Neural progenitor cell (in vitro differentiated cells): ENCODE measurements around the gene KRT12. TPM values are rescaled to one million over a fixed set of nuclear protein-coding genes. Genes with fewer than 3 reads are reported as not detected.
A peak's percentile ranks its signal among the peaks of the same experiment; 100 is the strongest.

Experiments used
- DNase-seq: peaks from one replicate; pipeline ENCODE4 v3.0.0-alpha.2; 2016; ENCODE audit warnings: low spot score
- H2AFZ ChIP-seq: fragments of 200-600 bp; sonication (generic); replicated peaks from 2 replicates; pipeline ENCODE4 v1.6.1; 2016; ENCODE audit warnings: antibody characterized with exemption
- H3F3A ChIP-seq: fragments of 200-600 bp; sonication (generic); 2 replicates; pipeline ENCODE4 v1.6.1; 2016; ENCODE audit warnings: antibody characterized with exemption, low read depth
- H3K27ac ChIP-seq: fragments of 200-600 bp; sonication (generic); 2 replicates; pipeline ENCODE4 v1.5.1; 2016; ENCODE audit warnings: mild to moderate bottlenecking
- H3K27me3 ChIP-seq: fragments of 200-600 bp; sonication (generic); 2 replicates; pipeline ENCODE4 v1.6.1; 2016; ENCODE audit warnings: mild to moderate bottlenecking, moderate library complexity
- H3K36me3 ChIP-seq: fragments of 200-600 bp; sonication (generic); 2 replicates; pipeline ENCODE4 v1.5.1; 2016
- H3K4me1 ChIP-seq: fragments of 200-600 bp; sonication (generic); 2 replicates; pipeline ENCODE4 v1.6.1; 2016; ENCODE audit warnings: mixed run types
- H3K4me2 ChIP-seq: fragments of 200-600 bp; sonication (generic); 2 replicates; pipeline ENCODE4 v1.6.1; 2016
- H3K4me3 ChIP-seq: fragments of 200-600 bp; sonication (generic); 2 replicates; pipeline ENCODE4 v1.5.1; 2016
- H3K79me2 ChIP-seq: fragments of 200-600 bp; sonication (generic); 2 replicates; pipeline ENCODE4 v1.6.1; 2016; ENCODE audit warnings: low read depth
- H3K9ac ChIP-seq: fragments of 200-600 bp; sonication (generic); 2 replicates; pipeline ENCODE4 v1.6.1; 2016
- H3K9me3 ChIP-seq: fragments of 200-600 bp; sonication (generic); 2 replicates; pipeline ENCODE4 v1.5.1; 2016; ENCODE audit warnings: low read depth
- H4K20me1 ChIP-seq: fragments of 200-600 bp; sonication (generic); 2 replicates; pipeline ENCODE4 v1.6.1; 2016; ENCODE audit warnings: low read depth
- H3K27ac Mint-ChIP-seq: 3 replicates; pipeline ENCODE4 v1.8.0; 2021; ENCODE audit warnings: mixed read lengths
- H3K27me3 Mint-ChIP-seq: 2 replicates; pipeline ENCODE4 v1.8.0; 2022; ENCODE audit warnings: low read depth, mild to moderate bottlenecking, inconsistent platforms, moderate library complexity, mixed read lengths; ENCODE audit not compliant: insufficient read depth
- H3K36me3 Mint-ChIP-seq: 3 replicates; pipeline ENCODE4 v1.8.0; 2021; ENCODE audit warnings: mixed read lengths
- H3K4me1 Mint-ChIP-seq: 3 replicates; pipeline ENCODE4 v1.8.0; 2021; ENCODE audit warnings: mixed read lengths
- H3K4me3 Mint-ChIP-seq: 3 replicates; pipeline ENCODE4 v1.8.0; 2021; ENCODE audit warnings: mild to moderate bottlenecking, moderate library complexity, mixed read lengths
- H3K9me3 Mint-ChIP-seq: 3 replicates; pipeline ENCODE4 v1.8.0; 2020; ENCODE audit warnings: mixed read lengths
- CTCF ChIP-seq: fragments of 200-600 bp; sonication (generic); IDR thresholded peaks from 2 replicates; pipeline ENCODE4 v1.5.1; 2017; ENCODE audit warnings: antibody characterized with exemption, mild to moderate bottlenecking
- EZH2 ChIP-seq: fragments of 200-600 bp; sonication (generic); IDR thresholded peaks from 2 replicates; pipeline ENCODE4 v1.6.1; 2017; ENCODE audit warnings: antibody characterized with exemption, mild to moderate bottlenecking, moderate library complexity
- EZH2phosphoT487 ChIP-seq: fragments of 200-600 bp; sonication (generic); IDR thresholded peaks from 2 replicates; pipeline ENCODE4 v1.6.1; 2017; ENCODE audit warnings: antibody characterized with exemption
- total RNA-seq: library from RNA; depleted of rRNA; stranded (reverse); fragments of >200 nt; gene quantifications from 2 replicates; pipeline ENCODE4 v1.2.3, GENCODE V29; 2015; ENCODE audit warnings: low replicate concordance

Gene KRT12
- total RNA-seq, 1 donor from 2014 or later, result not detected

GRCh38 chr17:40901981-40902474, 35.0 kb upstream of the KRT12 start:
- no peak overlapping the region for H3K27ac Mint-ChIP-seq
- no peak for DNase-seq
- H3K4me2 ChIP-seq, result no peak overlapping the region
- H3K36me3 Mint-ChIP-seq, result no peaks in the 10 kb centered on the region
- H3K9me3 ChIP-seq, result no peaks in the 10 kb centered on the region
- H3K27me3 ChIP-seq, result no peaks in the 10 kb centered on the region
- H3K4me3 ChIP-seq, result no peak overlapping the region
- no peaks in the 10 kb centered on the region for H3K9me3 Mint-ChIP-seq
- no peaks in the 10 kb centered on the region for H4K20me1 ChIP-seq
- H3K4me1 ChIP-seq, result no peaks in the 10 kb centered on the region
- TF ChIP-seq EZH2phosphoT487 (no peak), EZH2 (no peak), CTCF (no peak)
- no peaks in the 10 kb centered on the region for H3K36me3 ChIP-seq
- no peaks in the 10 kb centered on the region for H3K4me1 Mint-ChIP-seq
- no peak overlapping the region for H2AFZ ChIP-seq
- no peaks in the 10 kb centered on the region for H3F3A ChIP-seq
- H3K27me3 Mint-ChIP-seq, result peaks cover 3% of the 10 kb centered on the region
- H3K79me2 ChIP-seq, result no peaks in the 10 kb centered on the region
- H3K4me3 Mint-ChIP-seq, result no peak overlapping the region
- no peak overlapping the region for H3K27ac ChIP-seq
- H3K9ac ChIP-seq, result no peak overlapping the region

GRCh38 chr17:40900809-40901356, 33.9 kb upstream of the KRT12 start:
- Mint-ChIP-seq H3K9me3 (no peaks in the 10 kb centered on the region), H3K4me1 (no peaks in the 10 kb centered on the region), H3K36me3 (no peaks in the 10 kb centered on the region)

GRCh38 chr17:40896916-40897455, 30.0 kb upstream of the KRT12 start:
- no peak for TF ChIP-seq EZH2
- no peak overlapping the region for H3K27ac Mint-ChIP-seq
- H3K4me1 Mint-ChIP-seq, result no peaks in the 10 kb centered on the region

More at GRCh38 chr17:40900809-40901356, 33.9 kb upstream of the KRT12 start:
- H3K9me3 ChIP-seq, result no peaks in the 10 kb centered on the region
- H3K79me2 ChIP-seq, result no peaks in the 10 kb centered on the region
- H3K36me3 ChIP-seq, result no peaks in the 10 kb centered on the region
- no peaks in the 10 kb centered on the region for H3K4me1 ChIP-seq
- H3K4me2 ChIP-seq, result no peak overlapping the region
- Mint-ChIP-seq H3K27ac (no peak overlapping the region), H3K27me3 (peaks cover 3% of the 10 kb centered on the region), H3K4me3 (no peak overlapping the region)
- no peak overlapping the region for H3K4me3 ChIP-seq
- TF ChIP-seq CTCF, result no peak
- no peak for TF ChIP-seq EZH2phosphoT487
- no peak for TF ChIP-seq EZH2
- no peaks in the 10 kb centered on the region for H3F3A ChIP-seq
- no peak overlapping the region for H3K9ac ChIP-seq
- H2AFZ ChIP-seq, result no peak overlapping the region
- no peak overlapping the region for H3K27ac ChIP-seq
- no peaks in the 10 kb centered on the region for H3K27me3 ChIP-seq
- no peak for DNase-seq
- H4K20me1 ChIP-seq, result no peaks in the 10 kb centered on the region

GRCh38 chr17:40895106-40895730, 28.2 kb upstream of the KRT12 start:
- Histone ChIP-seq H3K79me2 (no peaks in the 10 kb centered on the region), H3K4me3 (no peak overlapping the region), H3F3A (no peaks in the 10 kb centered on the region), H4K20me1 (no peaks in the 10 kb centered on the region), H3K9ac (no peak overlapping the region), H3K9me3 (no peaks in the 10 kb centered on the region), H3K4me1 (no peaks in the 10 kb centered on the region), H3K27me3 (no peaks in the 10 kb centered on the region), H3K27ac (no peak overlapping the region), H3K36me3 (no peaks in the 10 kb centered on the region), H2AFZ (peak overlapping the region; percentile 2), H3K4me2 (no peak overlapping the region)
- Mint-ChIP-seq H3K36me3 (no peaks in the 10 kb centered on the region), H3K27me3 (peaks cover 4% of the 10 kb centered on the region), H3K4me1 (no peaks in the 10 kb centered on the region), H3K9me3 (no peaks in the 10 kb centered on the region), H3K4me3 (no peak overlapping the region), H3K27ac (no peak overlapping the region)
- TF ChIP-seq EZH2phosphoT487, result no peak
- TF ChIP-seq EZH2, result no peak
- TF ChIP-seq CTCF, result no peak
- DNase-seq, result no peak

More at GRCh38 chr17:40896916-40897455, 30.0 kb upstream of the KRT12 start:
- H4K20me1 ChIP-seq, result no peaks in the 10 kb centered on the region
- no peak for DNase-seq
- Mint-ChIP-seq H3K36me3 (no peaks in the 10 kb centered on the region), H3K9me3 (no peaks in the 10 kb centered on the region), H3K27me3 (peaks cover 7% of the 10 kb centered on the region), H3K4me3 (no peak overlapping the region)
- no peaks in the 10 kb centered on the region for H3K9me3 ChIP-seq
- H3K27ac ChIP-seq, result no peak overlapping the region
- no peaks in the 10 kb centered on the region for H3K4me1 ChIP-seq
- no peaks in the 10 kb centered on the region for H3K27me3 ChIP-seq
- H3K4me3 ChIP-seq, result no peak overlapping the region
- no peak overlapping the region for H3K9ac ChIP-seq
- no peak overlapping the region for H2AFZ ChIP-seq
- no peaks in the 10 kb centered on the region for H3K36me3 ChIP-seq
- H3K79me2 ChIP-seq, result no peaks in the 10 kb centered on the region
- no peaks in the 10 kb centered on the region for H3F3A ChIP-seq
- H3K4me2 ChIP-seq, result no peak overlapping the region
